ENCODE data around the gene DDX39B. TPM values are rescaled to one million over a fixed set of nuclear protein-coding genes. Genes with fewer than 3 reads are reported as not detected.
"Not testable (repeated sequence)": the region's sequence is repeated elsewhere in the genome, so short reads cannot be mapped to it uniquely, and the experiment has no call there.

The DDX39B gene
- total and polyA plus RNA-seq, 2 of the 4 experiments (the other 2 are of a cell fraction) = 371 to 796 TPM

DNA sequence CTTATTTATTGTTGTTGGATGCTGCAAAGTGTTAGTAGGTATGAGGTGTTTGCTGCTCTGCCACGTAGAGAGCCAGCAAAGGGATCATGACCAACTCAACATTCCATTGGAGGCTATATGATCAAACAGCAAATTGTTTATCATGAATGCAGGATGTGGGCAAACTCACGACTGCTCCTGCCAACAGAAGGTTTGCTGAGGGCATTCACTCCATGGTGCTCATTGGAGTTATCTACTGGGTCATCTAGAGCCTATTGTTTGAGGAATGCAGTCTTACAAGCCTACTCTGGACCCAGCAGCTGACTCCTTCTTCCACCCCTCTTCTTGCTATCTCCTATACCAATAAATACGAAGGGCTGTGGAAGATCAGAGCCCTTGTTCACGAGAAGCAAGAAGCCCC lies 31.8 kb downstream of the DDX39B start:
- POLR2A ChIA-PET (ENCODE audit: unreplicated experiment) = no interaction called here
- no peak overlapping the region for H3K14ac ChIP-seq (replicated peaks; ENCODE audit: low read depth, low read length)
- 43% methylated on average over 1 of the region's 4 CpGs; no CpG with 5 or more reads in 1 of the 2 experiments for WGBS, 2 experiments (ENCODE audit: extremely low coverage in 2 of 2, insufficient read length in 1 of 2)

DNA sequence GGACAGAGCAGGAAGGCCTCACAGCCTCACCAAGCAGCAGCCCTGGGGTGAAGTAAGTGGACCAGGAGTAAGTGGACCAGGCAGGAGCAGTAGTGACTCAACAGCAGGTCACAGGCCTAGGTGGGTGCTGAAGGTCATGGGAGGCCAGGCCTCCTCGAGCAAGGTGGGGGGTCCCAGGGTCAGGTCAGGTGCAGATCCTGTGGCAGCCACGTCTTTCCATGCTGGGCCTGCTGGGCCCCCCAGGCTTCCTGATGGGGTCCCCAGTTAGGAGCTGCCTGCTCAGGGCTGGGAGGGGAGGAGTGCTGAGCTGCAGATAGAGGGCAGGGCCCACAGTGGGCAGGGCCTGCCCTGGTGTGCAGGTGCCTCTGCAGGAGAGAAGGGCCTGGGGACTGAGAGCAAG lies 32.8 kb downstream of the DDX39B start:
- H2BK20ac ChIP-seq (ENCODE audit: low read depth, low read length); H2BK120ac ChIP-seq (ENCODE audit: low read depth, low read length); intact Hi-C loops (cut with micrococcal nuclease); H4K8ac ChIP-seq (ENCODE audit: low read depth in 2 of 2, low read length in 2 of 2); H2BK15ac ChIP-seq (ENCODE audit: low read depth, low read length); ATAC-seq (ENCODE audit: low read depth); H4K5ac ChIP-seq (ENCODE audit: low read depth, low read length); H3K27ac ChIP-seq (ENCODE audit: insufficient read depth, low read length); H3K14ac ChIP-seq (replicated peaks; ENCODE audit: low read depth, low read length); H3K4me1 ChIP-seq (ENCODE audit: control insufficient read depth, insufficient read depth, low read length); H3K18ac ChIP-seq (ENCODE audit: low read depth, low read length); CTCF ChIA-PET; H3K56ac ChIP-seq (ENCODE audit: extremely low read depth, insufficient read depth, low read length); H3K23ac ChIP-seq (ENCODE audit: low read depth, low read length); H3K4me3 ChIP-seq (ENCODE audit: insufficient read depth, low read depth, low read length); H3K9me3 ChIP-seq (ENCODE audit: control insufficient read depth, insufficient read depth, low read length); H4K91ac ChIP-seq (ENCODE audit: insufficient read depth, low read depth, low read length); H2AK5ac ChIP-seq (ENCODE audit: low read depth, low read length); DNase-seq; H2AFZ ChIP-seq (replicated peaks; ENCODE audit: low read length, poor library complexity); in situ Hi-C loops (cut with MboI; ENCODE audit: low sequenced_read_pairs); BruUV-seq (replicated peaks); dilution Hi-C loops (cut with HindIII; ENCODE audit: low sequenced_read_pairs, unreplicated experiment); H2AK9ac ChIP-seq (replicated peaks; ENCODE audit: low read depth, low read length, poor library complexity); H3K27me3 ChIP-seq (ENCODE audit: control insufficient read depth, insufficient read depth, low read length); H2BK5ac ChIP-seq (ENCODE audit: low read depth, low read length, poor library complexity, severe bottlenecking); H4K20me1 ChIP-seq (ENCODE audit: insufficient read depth, low read length); H3K4ac ChIP-seq (ENCODE audit: low read depth, low read length); H3K4me2 ChIP-seq (ENCODE audit: low read depth, low read length); H3K9ac ChIP-seq (ENCODE audit: low read depth, low read length); POLR2A ChIA-PET (ENCODE audit: unreplicated experiment): not testable (repeated sequence)
- peaks cover 16% of the 10 kb centered on the region for H3K9me1 ChIP-seq (ENCODE audit: insufficient read depth, low read length)
- peaks cover 0 to 10% of the 10 kb centered on the region in 2 experiments; a peak in 2 of 4 replicates for H3K79me1 ChIP-seq (ENCODE audit: low read depth in 1 of 2, low read length in 2 of 2)
- WGBS, 2 experiments (ENCODE audit: extremely low coverage in 2 of 2, insufficient read length in 1 of 2) = no CpG with 5 or more reads among the region's 2 CpGs
- peaks cover 11% of the 10 kb centered on the region; the same call in 1 of the 2 replicates for H3K36me3 ChIP-seq (ENCODE audit: control insufficient read depth, insufficient read depth, low read length)

More for the DNA sequence above, 31.8 kb downstream of the DDX39B start:
- H2BK120ac ChIP-seq (ENCODE audit: low read depth, low read length) = no peak overlapping the region
- no peak overlapping the region for H3K23ac ChIP-seq (ENCODE audit: low read depth, low read length)
- no peak overlapping the region for H2AK9ac ChIP-seq (replicated peaks; ENCODE audit: low read depth, low read length, poor library complexity)
- no TSS peak for BruUV-seq (replicated peaks)
- intact Hi-C loops (cut with micrococcal nuclease) (no loop called here), in situ Hi-C loops (cut with MboI; ENCODE audit: low sequenced_read_pairs) (no loop called here), dilution Hi-C loops (cut with HindIII; ENCODE audit: low sequenced_read_pairs, unreplicated experiment) (no loop called here)
- CTCF ChIA-PET = no interaction called here
- H3K18ac ChIP-seq (ENCODE audit: low read depth, low read length) = no peak overlapping the region
- H4K20me1 ChIP-seq (ENCODE audit: insufficient read depth, low read length) = peaks cover 1% of the 10 kb centered on the region; the same call in 1 of the 2 replicates
- no peak overlapping the region for H2BK20ac ChIP-seq (ENCODE audit: low read depth, low read length)
- no peak for DNase-seq
- no peak overlapping the region for H3K9ac ChIP-seq (ENCODE audit: low read depth, low read length)
- no peak overlapping the region for H4K8ac ChIP-seq (ENCODE audit: low read depth in 2 of 2, low read length in 2 of 2)
- no peak overlapping the region for H3K4ac ChIP-seq (ENCODE audit: low read depth, low read length)
- peaks cover 0 to 7% of the 10 kb centered on the region in 2 experiments; a peak in 2 of 4 replicates for H3K79me1 ChIP-seq (ENCODE audit: low read depth in 1 of 2, low read length in 2 of 2)
- no peak overlapping the region for H4K91ac ChIP-seq (ENCODE audit: insufficient read depth, low read depth, low read length)
- H3K56ac ChIP-seq (ENCODE audit: extremely low read depth, insufficient read depth, low read length) = no peak overlapping the region
- peaks cover 11% of the 10 kb centered on the region; the same call in 1 of the 2 replicates for H3K36me3 ChIP-seq (ENCODE audit: control insufficient read depth, insufficient read depth, low read length)
- H3K9me3 ChIP-seq (ENCODE audit: control insufficient read depth, insufficient read depth, low read length) = no peaks in the 10 kb centered on the region
- ATAC-seq (ENCODE audit: low read depth) = no peak
- no peak overlapping the region for H3K4me2 ChIP-seq (ENCODE audit: low read depth, low read length)
- no peak overlapping the region for H3K27ac ChIP-seq (ENCODE audit: insufficient read depth, low read length)
- H2BK15ac ChIP-seq (ENCODE audit: low read depth, low read length) = no peak overlapping the region
- no peak overlapping the region for H4K5ac ChIP-seq (ENCODE audit: low read depth, low read length)
- peaks cover 5% of the 10 kb centered on the region; the same call in 1 of the 2 replicates for H3K4me1 ChIP-seq (ENCODE audit: control insufficient read depth, insufficient read depth, low read length)
- no peaks in the 10 kb centered on the region for H3K27me3 ChIP-seq (ENCODE audit: control insufficient read depth, insufficient read depth, low read length)
- TF ChIP-seq POLR2A (IDR thresholded peaks at IDR 0.05; ENCODE audit: low read depth, low read length) = no peak
- TF ChIP-seq RCOR1 (IDR thresholded peaks at IDR 0.05; ENCODE audit: insufficient replicate concordance, low read length) = no peak
- TF ChIP-seq CEBPB (IDR thresholded peaks at IDR 0.05; ENCODE audit: low read depth, low read length) = no peak
- TF ChIP-seq BHLHE40 (IDR thresholded peaks at IDR 0.05; ENCODE audit: low read depth, low read length) = no peak
- no peak for TF ChIP-seq NFE2L2 (IDR thresholded peaks at IDR 0.05; ENCODE audit: low read depth, low read length)
- no peak for TF ChIP-seq RAD21 (IDR thresholded peaks at IDR 0.05; ENCODE audit: low read length)
- no peak overlapping the region for H2BK5ac ChIP-seq (ENCODE audit: low read depth, low read length, poor library complexity, severe bottlenecking)
- no peak overlapping the region for H2AK5ac ChIP-seq (ENCODE audit: low read depth, low read length)
- H2AFZ ChIP-seq (replicated peaks; ENCODE audit: low read length, poor library complexity) = no peak overlapping the region
- no peak overlapping the region for H3K4me3 ChIP-seq (ENCODE audit: insufficient read depth, low read depth, low read length)
- peaks cover 15% of the 10 kb centered on the region for H3K9me1 ChIP-seq (ENCODE audit: insufficient read depth, low read length)
